Esophagus muscularis mucosa (tissue), 4 donors: ENCODE results near the gene TICAM2. TPM values are rescaled to one million over a fixed set of nuclear protein-coding genes. Genes with fewer than 3 reads are reported as not detected.

Experiments used
- DNase-seq: peaks from one replicate; pipeline ENCODE4 v3.0.0-alpha.2; 2017; ENCODE audit errors: extremely low spot score
- H3K27ac ChIP-seq, 4 donors: fragments of 200-600 bp; sonication (generic); replicated peaks in 1 of 4; 1 replicate in 3 of 4; 2 replicates in 1 of 4; pipeline ENCODE4 v1.5.1; 2016 to 2019; ENCODE audit warnings: mild to moderate bottlenecking in 1 of 4
- H3K27me3 ChIP-seq, 4 donors: fragments of 200-600 bp; sonication (generic); one replicate each; pipeline versions ENCODE4 v1.5.1 to v1.6.0; 2016 to 2019
- H3K36me3 ChIP-seq, 4 donors: fragments of 200-600 bp; sonication (generic); one replicate each; pipeline ENCODE4 v1.5.1; 2016 to 2019
- H3K4me1 ChIP-seq, 4 donors: fragments of 200-600 bp; sonication (generic); one replicate each; pipeline ENCODE4 v1.5.1; 2016 to 2019
- H3K4me3 ChIP-seq, 4 donors: fragments of 200-600 bp; sonication (generic); 1 replicate in 2 of 4; 2 replicates in 2 of 4; pipeline ENCODE4 v1.5.1; 2016 to 2019; ENCODE audit warnings: mild to moderate bottlenecking in 4 of 4, moderate library complexity in 1 of 4
- H3K9me3 ChIP-seq, 4 donors: fragments of 200-600 bp; sonication (generic); 1 replicate in 3 of 4; 2 replicates in 1 of 4; pipeline ENCODE4 v1.5.1; 2016 to 2019
- CTCF ChIP-seq, 3 experiments: fragments of 200-600 bp in 2 of 3; fragments of 450-650 bp in 1 of 3; sonication (generic) in 2 of 3; IDR thresholded peaks; one replicate each; pipeline ENCODE4 v1.5.1; 2017 to 2019; ENCODE audit warnings: antibody characterized with exemption in 3 of 3, mild to moderate bottlenecking in 2 of 3, moderate library complexity in 1 of 3
- EP300 ChIP-seq: sonication (generic); formaldehyde crosslinking; IDR thresholded peaks from one replicate; pipeline ENCODE4 v1.6.1; 2017; ENCODE audit warnings: antibody characterized with exemption
- POLR2A ChIP-seq: fragments of 450-650 bp; IDR thresholded peaks from one replicate; pipeline ENCODE4 v1.6.1; 2017; ENCODE audit warnings: antibody characterized with exemption, moderate library complexity, mild to moderate bottlenecking, low read depth
- POLR2AphosphoS5 ChIP-seq, 2 donors: sonication (generic); formaldehyde crosslinking; IDR thresholded peaks; one replicate each; pipeline ENCODE4 v1.6.1; 2017; ENCODE audit warnings: antibody characterized with exemption in 2 of 2
- whole genome bisulfite sequencing: methylation state at CpG from one replicate; pipeline ENCODE4 v1.1.5; 2018; 5-methylcytosine and 5-hydroxymethylcytosine counted together
- intact Hi-C: fragments of 100-400 bp; cut with DNase I; formaldehyde crosslinking; loops from one replicate; pipeline ENCODE4 v1.15.1; 2023
- total RNA-seq, 4 donors: library from RNA; depleted of rRNA; stranded (reverse); fragments of >200 nt; gene quantifications; one replicate each; pipeline versions ENCODE4 v1.1.0 to v1.2.1, GENCODE V29; 2016

Gene TICAM2
- total RNA-seq, 4 donors from 2014 or later = 1.2 to 3.0 (median 1.5) TPM

- peaks cover 0 to 22% (median 8%) of the 10 kb centered on the region in 4 donors for H3K36me3 ChIP-seq
- intact Hi-C loops = loop anchor here (5.0 kb wide), 1 partner anchor 120 kb away; no protein-coding TSS in a partner anchor
Observed at GRCh38 chr5:115542086-115542485, 60.2 kb downstream of the TICAM2 start.

GRCh38 chr5:115541611-115542010, 60.7 kb downstream of the TICAM2 start:
- Histone ChIP-seq H3K9me3 (peaks cover 0 to 4% (median 0%) of the 10 kb centered on the region in 4 donors), H3K4me1 (peaks cover 33 to 57% (median 49%) of the 10 kb centered on the region in 4 donors), H3K27ac (peak overlapping the region; percentile 98 to 99 (median 99)), H3K36me3 (peaks cover 0 to 22% (median 8%) of the 10 kb centered on the region in 4 donors), H3K4me3 (peak overlapping the region; percentile 88 to 98 (median 95)), H3K27me3 (no peaks in the 10 kb centered on the region)
- intact Hi-C loops = loop anchor here (5.0 kb wide), 1 partner anchor 119 kb away; no protein-coding TSS in a partner anchor
- TF ChIP-seq EP300 = no peak
- no peak for TF ChIP-seq CTCF (IDR thresholded peaks at IDR 0.05)
- no peak for TF ChIP-seq POLR2AphosphoS5 (IDR thresholded peaks at IDR 0.05)
- TF ChIP-seq POLR2A = no peak
- WGBS = 21% methylated on average over 2 of the region's 2 CpGs
- no peak for DNase-seq

More at GRCh38 chr5:115542086-115542485, 60.2 kb downstream of the TICAM2 start:
- Histone ChIP-seq H3K27ac (peak overlapping the region; percentile 98 to 99 (median 99)), H3K9me3 (peaks cover 0 to 4% (median 0%) of the 10 kb centered on the region in 4 donors), H3K4me1 (peaks cover 29 to 52% (median 45%) of the 10 kb centered on the region in 4 donors), H3K27me3 (no peaks in the 10 kb centered on the region), H3K4me3 (peak overlapping the region; percentile 88 to 98 (median 95))
- WGBS = 21% methylated on average over 2 of the region's 2 CpGs
- no peak for DNase-seq
- TF ChIP-seq POLR2A = no peak
- TF ChIP-seq CTCF (IDR thresholded peaks at IDR 0.05) = no peak
- no peak for TF ChIP-seq POLR2AphosphoS5 (IDR thresholded peaks at IDR 0.05)
- no peak for TF ChIP-seq EP300

GRCh38 chr5:115535479-115536035, 66.7 kb downstream of the TICAM2 start:
- intact Hi-C loops = loop anchor here (5.0 kb wide), 1 partner anchor 103 kb away; no protein-coding TSS in a partner anchor
- no peak for DNase-seq
- peaks cover 62 to 99% (median 87%) of the 10 kb centered on the region in 4 donors for H3K4me1 ChIP-seq
- H3K27me3 ChIP-seq = no peaks in the 10 kb centered on the region
- H3K27ac ChIP-seq = no peak overlapping the region
- TF ChIP-seq CTCF (IDR thresholded peaks at IDR 0.05) = no peak
- TF ChIP-seq POLR2A = no peak
- no peak for TF ChIP-seq EP300
- no peak for TF ChIP-seq POLR2AphosphoS5 (IDR thresholded peaks at IDR 0.05)
- H3K4me3 ChIP-seq = no peak overlapping the region
- WGBS = 89% methylated on average over 3 of the region's 3 CpGs
- peaks cover 0 to 21% (median 6%) of the 10 kb centered on the region in 4 donors for H3K36me3 ChIP-seq
- H3K9me3 ChIP-seq = no peaks in the 10 kb centered on the region

GRCh38 chr5:115532517-115532916, 69.8 kb downstream of the TICAM2 start:
- Histone ChIP-seq H3K4me1 (peaks cover 59 to 99% (median 90%) of the 10 kb centered on the region in 4 donors), H3K27ac (no peak overlapping the region), H3K9me3 (no peaks in the 10 kb centered on the region), H3K36me3 (peaks cover 0 to 12% (median 2%) of the 10 kb centered on the region in 4 donors), H3K27me3 (no peaks in the 10 kb centered on the region), H3K4me3 (no peak overlapping the region)
- no peak for TF ChIP-seq EP300
- no peak for TF ChIP-seq POLR2AphosphoS5 (IDR thresholded peaks at IDR 0.05)
- TF ChIP-seq CTCF (IDR thresholded peaks at IDR 0.05) = no peak
- TF ChIP-seq POLR2A = no peak
- WGBS = 32% methylated on average over 2 of the region's 2 CpGs
- intact Hi-C loops = no loop called here
- DNase-seq = no peak
